BE2C (cell line): ENCODE measurements around the gene GPC3.

ENCODE experiments used
- DNase-seq: peaks from one replicate; pipeline ENCODE4 v3.0.0-alpha.2; 2020
- H3K27me3 ChIP-seq: fragments of 250-450 bp; sonication (Bioruptor Pico); 2 replicates; pipeline ENCODE4 v1.5.1; 2020; ENCODE audit warnings: mild to moderate bottlenecking
- H3K36me3 ChIP-seq: fragments of 250-450 bp; sonication (Bioruptor Pico); 2 replicates; pipeline ENCODE4 v1.5.1; 2020; ENCODE audit warnings: mild to moderate bottlenecking
- H3K4me1 ChIP-seq: fragments of 250-450 bp; sonication (Bioruptor Pico); 2 replicates; pipeline ENCODE4 v1.5.1; 2020
- H3K4me3 ChIP-seq: 2 replicates; pipeline ENCODE4 v1.5.1; 2011; ENCODE audit warnings: low read depth, low read length
- H3K9me3 ChIP-seq: fragments of 250-450 bp; sonication (Bioruptor Pico); 2 replicates; pipeline ENCODE4 v1.5.1; 2020
- TF ChIP-seq, protein P1 (sequence below): IDR thresholded peaks from 2 replicates; pipeline ENCODE4 v1.5.1; 2012; ENCODE audit warnings: mild to moderate bottlenecking, low read depth, low read length

GPC3 gene

DNA sequence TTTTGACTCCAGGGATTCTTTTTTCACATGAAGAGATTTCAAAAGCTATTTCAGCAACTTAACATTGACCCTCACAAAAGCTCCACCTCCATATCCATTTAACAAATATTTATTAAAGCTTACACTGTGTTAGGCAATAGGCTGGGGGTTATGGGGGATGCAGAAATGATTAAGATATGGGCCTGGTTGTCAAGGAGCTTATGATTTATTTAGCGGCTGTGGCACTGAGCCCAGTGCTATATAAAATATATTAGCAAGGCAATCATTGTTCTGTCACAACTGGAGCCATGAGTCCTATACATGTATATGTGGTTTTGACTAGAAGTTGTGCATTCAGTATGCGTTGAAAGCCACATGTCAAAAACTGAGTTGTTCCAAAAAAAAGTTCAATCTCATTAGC lies 131.1 kb downstream of the GPC3 start:
- Histone ChIP-seq H3K9me3 (no peaks in the 10 kb centered on the region), H3K36me3 (no peaks in the 10 kb centered on the region), H3K27me3 (no peaks in the 10 kb centered on the region), H3K4me1 (no peaks in the 10 kb centered on the region), H3K4me3 (no peak overlapping the region)
- DNase-seq = no peak
- TF ChIP-seq, protein P1, sequence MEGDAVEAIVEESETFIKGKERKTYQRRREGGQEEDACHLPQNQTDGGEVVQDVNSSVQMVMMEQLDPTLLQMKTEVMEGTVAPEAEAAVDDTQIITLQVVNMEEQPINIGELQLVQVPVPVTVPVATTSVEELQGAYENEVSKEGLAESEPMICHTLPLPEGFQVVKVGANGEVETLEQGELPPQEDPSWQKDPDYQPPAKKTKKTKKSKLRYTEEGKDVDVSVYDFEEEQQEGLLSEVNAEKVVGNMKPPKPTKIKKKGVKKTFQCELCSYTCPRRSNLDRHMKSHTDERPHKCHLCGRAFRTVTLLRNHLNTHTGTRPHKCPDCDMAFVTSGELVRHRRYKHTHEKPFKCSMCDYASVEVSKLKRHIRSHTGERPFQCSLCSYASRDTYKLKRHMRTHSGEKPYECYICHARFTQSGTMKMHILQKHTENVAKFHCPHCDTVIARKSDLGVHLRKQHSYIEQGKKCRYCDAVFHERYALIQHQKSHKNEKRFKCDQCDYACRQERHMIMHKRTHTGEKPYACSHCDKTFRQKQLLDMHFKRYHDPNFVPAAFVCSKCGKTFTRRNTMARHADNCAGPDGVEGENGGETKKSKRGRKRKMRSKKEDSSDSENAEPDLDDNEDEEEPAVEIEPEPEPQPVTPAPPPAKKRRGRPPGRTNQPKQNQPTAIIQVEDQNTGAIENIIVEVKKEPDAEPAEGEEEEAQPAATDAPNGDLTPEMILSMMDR = no peak

DNA sequence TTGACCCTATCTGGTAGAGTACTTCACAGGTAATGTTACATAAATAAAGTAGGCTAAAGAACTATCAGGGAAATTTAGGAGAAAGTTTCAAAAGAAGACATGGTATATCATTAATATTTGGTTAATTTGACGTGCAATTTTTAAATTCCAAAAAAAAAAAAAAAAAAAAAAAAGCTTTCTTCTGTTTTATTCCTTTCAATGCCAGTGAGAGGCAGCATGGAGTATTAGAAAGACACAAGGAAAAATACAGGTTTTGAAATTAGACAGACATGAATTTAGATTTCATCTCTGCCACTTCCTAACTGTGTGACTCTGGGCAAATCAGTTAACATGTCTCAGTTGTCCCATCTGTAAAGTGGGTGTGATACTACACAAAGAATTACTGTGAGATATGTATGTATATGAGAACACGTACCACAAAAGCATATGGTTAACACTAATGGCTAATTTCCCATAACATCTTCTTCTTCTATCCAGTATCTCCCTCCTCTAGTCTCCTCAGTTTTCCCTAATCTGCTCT lies 132.5 kb downstream of the GPC3 start:
- no peaks in the 10 kb centered on the region for H3K36me3 ChIP-seq
- no peaks in the 10 kb centered on the region for H3K4me1 ChIP-seq
- TF ChIP-seq, protein P1 = no peak
- no peaks in the 10 kb centered on the region for H3K9me3 ChIP-seq
- no peaks in the 10 kb centered on the region for H3K27me3 ChIP-seq
- no peak overlapping the region for H3K4me3 ChIP-seq
- DNase-seq = no peak

DNA sequence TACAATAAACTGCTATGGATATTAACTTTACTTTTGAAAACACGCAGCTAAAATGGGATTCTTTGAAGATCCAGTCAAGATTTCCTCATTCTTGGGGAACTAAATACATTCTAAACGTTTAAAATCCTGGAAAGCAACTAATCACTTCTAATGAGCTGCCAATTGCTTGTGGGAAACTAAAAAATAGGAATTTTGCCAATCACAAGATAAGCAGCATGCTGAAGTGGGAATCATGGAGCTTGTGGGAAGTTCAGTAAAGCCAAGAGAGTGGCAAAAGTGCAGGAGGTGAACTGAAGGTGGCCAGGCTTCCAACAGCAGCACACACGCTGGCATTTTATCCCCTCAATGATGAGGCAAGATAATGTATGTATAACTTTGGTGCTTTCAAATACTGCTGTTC lies 133.0 kb downstream of the GPC3 start:
- H3K4me1 ChIP-seq = no peaks in the 10 kb centered on the region
- DNase-seq = no peak
- no peaks in the 10 kb centered on the region for H3K27me3 ChIP-seq
- no peaks in the 10 kb centered on the region for H3K36me3 ChIP-seq
- no peak overlapping the region for H3K4me3 ChIP-seq
- TF ChIP-seq, protein P1 = no peak
- H3K9me3 ChIP-seq = no peaks in the 10 kb centered on the region

DNA sequence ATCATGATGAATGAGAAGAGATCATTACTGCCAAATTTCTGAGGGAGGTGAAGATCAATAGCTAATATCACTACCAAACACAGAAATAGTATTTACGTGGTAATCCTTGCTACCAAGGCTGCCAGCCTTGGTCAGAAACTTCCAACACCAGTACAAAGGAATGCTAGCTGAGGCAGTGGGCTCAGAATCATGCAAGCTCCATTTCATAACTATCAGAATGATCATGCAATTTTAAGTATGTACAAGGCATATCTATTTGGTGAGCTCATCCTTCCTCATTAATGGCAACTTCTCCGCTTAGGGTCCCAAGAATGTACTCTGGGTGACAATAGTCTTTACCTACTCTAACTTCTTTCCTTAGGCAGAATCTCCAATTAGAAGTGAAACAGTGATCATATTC lies 135.0 kb downstream of the GPC3 start:
- no peaks in the 10 kb centered on the region for H3K27me3 ChIP-seq
- TF ChIP-seq, protein P1 = no peak

DNA sequence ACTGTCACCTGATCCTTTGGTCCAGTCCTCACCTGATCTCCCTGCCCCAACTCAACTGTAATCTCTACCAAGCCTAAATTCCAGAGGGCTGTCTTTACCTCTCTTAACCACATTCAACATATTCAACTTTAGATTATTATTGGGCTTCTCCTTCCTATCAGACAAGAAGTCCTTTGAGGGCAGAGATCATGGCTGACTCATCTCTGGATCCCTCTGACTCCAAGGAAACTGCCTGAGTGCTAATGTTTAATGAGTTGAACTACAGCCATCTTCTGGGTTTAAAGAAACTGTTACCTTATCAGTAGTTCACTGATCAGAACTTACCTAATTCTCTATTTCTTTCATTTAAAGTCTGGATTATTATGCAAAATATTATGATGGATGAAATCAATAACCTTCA lies 135.7 kb downstream of the GPC3 start:
- Histone ChIP-seq H3K4me1 (no peaks in the 10 kb centered on the region), H3K27me3 (no peaks in the 10 kb centered on the region), H3K9me3 (no peaks in the 10 kb centered on the region), H3K4me3 (no peak overlapping the region), H3K36me3 (no peaks in the 10 kb centered on the region)
- DNase-seq = no peak
- TF ChIP-seq, protein P1 = no peak

More for the DNA sequence above, 135.0 kb downstream of the GPC3 start:
- DNase-seq = no peak
- no peaks in the 10 kb centered on the region for H3K9me3 ChIP-seq
- no peak overlapping the region for H3K4me3 ChIP-seq
- H3K4me1 ChIP-seq = no peaks in the 10 kb centered on the region
- no peaks in the 10 kb centered on the region for H3K36me3 ChIP-seq

DNA sequence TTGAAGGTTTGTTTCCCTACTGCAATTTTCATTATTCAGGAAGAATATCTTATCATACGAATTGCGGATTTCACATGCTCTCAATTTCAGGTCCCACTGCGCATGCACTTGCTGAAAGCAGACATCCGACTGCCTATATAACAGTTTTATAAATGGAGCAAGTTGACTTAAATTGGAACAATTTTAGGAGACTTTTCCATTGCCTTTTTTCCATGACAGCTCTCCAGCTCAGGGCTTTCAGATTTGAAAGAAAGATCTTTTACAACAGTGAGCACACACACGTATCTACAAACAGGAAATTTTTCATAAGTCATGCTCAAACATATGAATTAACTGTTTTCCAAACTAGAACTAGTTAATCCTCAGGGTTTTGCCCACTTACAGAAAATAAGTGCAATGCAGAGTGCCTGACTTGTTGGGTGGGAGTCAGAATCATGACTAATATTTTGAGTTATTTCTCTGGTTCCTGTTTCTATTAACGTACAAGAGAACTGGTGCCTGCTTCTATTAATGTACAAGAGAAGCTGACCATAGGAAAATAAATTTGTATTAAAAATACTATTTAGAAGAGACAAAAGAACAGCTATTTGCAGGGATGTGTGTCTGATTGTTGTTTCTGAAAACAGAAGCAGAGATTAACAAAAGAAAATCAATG lies 137.9 kb downstream of the GPC3 start:
- Histone ChIP-seq H3K27me3 (no peaks in the 10 kb centered on the region), H3K9me3 (no peaks in the 10 kb centered on the region), H3K36me3 (no peaks in the 10 kb centered on the region), H3K4me3 (no peak overlapping the region), H3K4me1 (no peaks in the 10 kb centered on the region)
- DNase-seq = no peak
- TF ChIP-seq, protein P1 = no peak
